ENCODE data around the gene AVP.

- no peak for TF ChIP-seq POLR2A (IDR thresholded peaks at IDR 0.05; ENCODE audit: low read depth, low read length)
- no peak for TF ChIP-seq POLR2AphosphoS5 (IDR thresholded peaks at IDR 0.05; ENCODE audit: low read depth, low read length)
- no peak for TF ChIP-seq TAF1 (IDR thresholded peaks at IDR 0.05; ENCODE audit: low read depth, low read length)
- TF ChIP-seq SPI1 (IDR thresholded peaks at IDR 0.05; ENCODE audit: low read depth, low read length): no peak
Observed at GRCh38 chr20:3043322-3043721, 41.2 kb downstream of the AVP start, which contains the start of gene GNRH2.

All from GM12891 (cell line).